Breast epithelium (tissue), 3 donors: ENCODE results near the gene HMCES.

Experiments
- CTCF ChIP-seq, 3 donors: fragments of 450-650 bp; IDR thresholded peaks; one replicate each; pipeline ENCODE4 v1.5.1; 2016 to 2017; ENCODE audit warnings: antibody characterized with exemption in 3 of 3, mild to moderate bottlenecking in 3 of 3, moderate library complexity in 3 of 3
- POLR2A ChIP-seq: fragments of 450-650 bp; IDR thresholded peaks from one replicate; pipeline ENCODE4 v1.6.1; 2016; ENCODE audit warnings: antibody characterized with exemption, mild to moderate bottlenecking, moderate library complexity

- TF ChIP-seq CTCF (IDR thresholded peaks at IDR 0.05) (no peak), POLR2A (no peak)
Measured at GRCh38 chr3:129304146-129304961, 25.7 kb downstream of the HMCES start.
